Loucy (cell line): ENCODE measurements around the gene SET.

Experiments used
- H2AFZ ChIP-seq: fragments of 200-600 bp; sonication (generic); 2 replicates; pipeline ENCODE4 v1.6.0; 2016; ENCODE audit warnings: antibody characterized with exemption, mild to moderate bottlenecking, low read length, moderate library complexity
- H3F3A ChIP-seq: fragments of 200-600 bp; 2 replicates; pipeline ENCODE4 v1.6.0; 2016; ENCODE audit warnings: antibody characterized with exemption, low read depth, mild to moderate bottlenecking
- H3K27me3 ChIP-seq: fragments of 200-600 bp; sonication (generic); 2 replicates; pipeline ENCODE4 v1.6.1; 2014; ENCODE audit warnings: low read length, mild to moderate bottlenecking; ENCODE audit not compliant: insufficient read depth, poor library complexity, severe bottlenecking
- H3K36me3 ChIP-seq: fragments of 200-600 bp; sonication (generic); 2 replicates; pipeline ENCODE4 v1.6.1; 2016; ENCODE audit warnings: low read length; ENCODE audit not compliant: insufficient read depth
- H3K4me1 ChIP-seq: fragments of 200-600 bp; sonication (generic); 2 replicates; pipeline ENCODE4 v1.5.1; 2014; ENCODE audit warnings: low read length, mild to moderate bottlenecking; ENCODE audit not compliant: insufficient read depth, poor library complexity, severe bottlenecking
- H3K4me2 ChIP-seq: fragments of 200-600 bp; sonication (generic); 2 replicates; pipeline ENCODE4 v1.6.0; 2014; ENCODE audit warnings: antibody characterized with exemption, low read length, low read depth, mild to moderate bottlenecking; ENCODE audit not compliant: poor library complexity, severe bottlenecking
- H3K4me3 ChIP-seq: fragments of 200-600 bp; sonication (generic); 2 replicates; pipeline ENCODE4 v1.5.1; 2014; ENCODE audit warnings: low read length, mild to moderate bottlenecking, mixed read lengths; ENCODE audit not compliant: poor library complexity, severe bottlenecking
- H3K79me2 ChIP-seq: fragments of 200-600 bp; sonication (generic); 2 replicates; pipeline ENCODE4 v1.6.1; 2014; ENCODE audit warnings: low read length; ENCODE audit not compliant: insufficient read depth
- H3K9ac ChIP-seq: fragments of 200-600 bp; sonication (generic); 2 replicates; pipeline ENCODE4 v1.6.0; 2014; ENCODE audit warnings: mild to moderate bottlenecking, low read depth, low read length, moderate library complexity; ENCODE audit not compliant: poor library complexity, severe bottlenecking
- H3K9me2 ChIP-seq: fragments of 200-600 bp; sonication (generic); replicated peaks from 2 replicates; pipeline ENCODE4 v1.6.1; 2016; ENCODE audit warnings: low read depth, low read length, mixed read lengths
- H3K9me3 ChIP-seq: fragments of 200-600 bp; sonication (generic); 2 replicates; pipeline ENCODE4 v1.6.1; 2014; ENCODE audit warnings: mild to moderate bottlenecking, antibody characterized with exemption, low read length, low read depth; ENCODE audit not compliant: insufficient read depth
- H4K20me1 ChIP-seq: fragments of 200-600 bp; sonication (generic); 2 replicates; pipeline ENCODE4 v1.6.0; 2014; ENCODE audit warnings: antibody characterized with exemption, low read length, mild to moderate bottlenecking; ENCODE audit not compliant: insufficient read depth, poor library complexity, severe bottlenecking
- CTCF ChIP-seq: fragments of 200-600 bp; sonication (generic); conservative IDR thresholded peaks from 2 replicates; pipeline ENCODE4 v1.5.1; 2014; ENCODE audit warnings: mild to moderate bottlenecking, antibody characterized with exemption, low read length
- EZH2phosphoT487 ChIP-seq: fragments of 200-600 bp; IDR thresholded peaks from 2 replicates; pipeline ENCODE4 v1.6.1; 2018; ENCODE audit warnings: antibody characterized with exemption, mild to moderate bottlenecking, moderate library complexity, borderline replicate concordance

Gene SET

GRCh38 chr9:128712451-128713410 lies 23.7 kb downstream of the SET start:
- Histone ChIP-seq H4K20me1 (no peaks in the 10 kb centered on the region), H3K4me1 (no peaks in the 10 kb centered on the region), H3K4me2 (no peak overlapping the region), H3K79me2 (no peaks in the 10 kb centered on the region), H3K27me3 (no peaks in the 10 kb centered on the region), H3K4me3 (no peak overlapping the region), H3K9me3 (no peaks in the 10 kb centered on the region), H3K9me2 (no peaks in the 10 kb centered on the region), H3K9ac (no peak overlapping the region), H3K36me3 (no peaks in the 10 kb centered on the region), H3F3A (no peaks in the 10 kb centered on the region), H2AFZ (no peak overlapping the region)
- TF ChIP-seq CTCF = no peak
- TF ChIP-seq EZH2phosphoT487 = no peak

GRCh38 chr9:128713411-128713780 lies 24.4 kb downstream of the SET start:
- H3K9me2 ChIP-seq = no peaks in the 10 kb centered on the region
- H3K9ac ChIP-seq = no peak overlapping the region
- H3K36me3 ChIP-seq = no peaks in the 10 kb centered on the region
- TF ChIP-seq CTCF (no peak), EZH2phosphoT487 (no peak)
- H3K9me3 ChIP-seq = no peaks in the 10 kb centered on the region
- H4K20me1 ChIP-seq = no peaks in the 10 kb centered on the region
- H3K4me2 ChIP-seq = no peak overlapping the region
- no peak overlapping the region for H2AFZ ChIP-seq
- H3K4me3 ChIP-seq = no peak overlapping the region
- H3K79me2 ChIP-seq = no peaks in the 10 kb centered on the region
- H3K4me1 ChIP-seq = no peaks in the 10 kb centered on the region
- H3K27me3 ChIP-seq = no peaks in the 10 kb centered on the region
- H3F3A ChIP-seq = no peaks in the 10 kb centered on the region

- Histone ChIP-seq H3K9me2 (no peaks in the 10 kb centered on the region), H3K36me3 (no peaks in the 10 kb centered on the region), H3K9ac (no peak overlapping the region), H3K4me3 (no peak overlapping the region), H2AFZ (no peak overlapping the region), H3K9me3 (no peaks in the 10 kb centered on the region), H3K79me2 (no peaks in the 10 kb centered on the region), H3K4me2 (no peak overlapping the region), H4K20me1 (no peaks in the 10 kb centered on the region), H3K4me1 (no peaks in the 10 kb centered on the region), H3F3A (no peaks in the 10 kb centered on the region), H3K27me3 (no peaks in the 10 kb centered on the region)
- no peak for TF ChIP-seq CTCF
- TF ChIP-seq EZH2phosphoT487 = no peak
These were observed 25.0 kb downstream of the SET start for GRCh38 chr9:128713941-128714573.
